Natural killer cell (primary cell): Measurements from ENCODE around the gene PIGZ. TPM values are rescaled to one million over a fixed set of nuclear protein-coding genes. Genes with fewer than 3 reads are reported as not detected.

Source experiments
- ATAC-seq, 3 donors: fragments of 150-1000 bp in 2 of 3; fragments of 200-7000 bp in 1 of 3; cut with Tn5 transposase; 1 replicate in 1 of 3; 2 replicates in 2 of 3; pipeline ENCODE4 v1.10.0; 2021; ENCODE audit warnings: mild to moderate bottlenecking in 2 of 3, moderate library complexity in 2 of 3
- DNase-seq, 2 donors: peaks; one replicate each; pipeline versions ENCODE4 v3.0.0 to v3.0.0-alpha.2; 2013 to 2021; ENCODE audit warnings: mixed read lengths in 1 of 2
- H3K27ac ChIP-seq: one replicate; pipeline ENCODE4 v1.5.1; 2013; ENCODE audit warnings: mild to moderate bottlenecking, low read length
- H3K27me3 ChIP-seq: one replicate; pipeline ENCODE4 v1.6.1; 2013; ENCODE audit warnings: low read length; ENCODE audit not compliant: control insufficient read depth, insufficient read depth
- H3K36me3 ChIP-seq: one replicate; pipeline ENCODE4 v1.6.1; 2013; ENCODE audit warnings: low read length; ENCODE audit not compliant: control insufficient read depth, insufficient read depth
- H3K4me1 ChIP-seq: one replicate; pipeline ENCODE4 v1.6.1; 2013; ENCODE audit warnings: low read length; ENCODE audit not compliant: control insufficient read depth, insufficient read depth
- H3K4me3 ChIP-seq: one replicate; pipeline ENCODE4 v1.5.1; 2013; ENCODE audit warnings: low read length
- H3K9me3 ChIP-seq: one replicate; pipeline ENCODE4 v1.6.1; 2013; ENCODE audit warnings: low read length; ENCODE audit not compliant: control insufficient read depth, insufficient read depth
- H3K27ac Mint-ChIP-seq, 2 donors: one replicate each; pipeline ENCODE4 v1.8.0; 2022; ENCODE audit warnings: mild to moderate bottlenecking in 2 of 2, mixed read lengths in 2 of 2, moderate library complexity in 1 of 2
- H3K27me3 Mint-ChIP-seq, 2 donors: one replicate each; pipeline ENCODE4 v1.8.0; 2022; ENCODE audit warnings: low read depth in 2 of 2, mixed read lengths in 2 of 2
- H3K36me3 Mint-ChIP-seq: one replicate; pipeline ENCODE4 v1.8.0; 2022; ENCODE audit warnings: mixed read lengths
- H3K4me1 Mint-ChIP-seq, 2 donors: one replicate each; pipeline ENCODE4 v1.8.0; 2022; ENCODE audit warnings: mixed read lengths in 2 of 2
- H3K4me3 Mint-ChIP-seq: one replicate; pipeline ENCODE4 v1.8.0; 2022; ENCODE audit warnings: mild to moderate bottlenecking, moderate library complexity, mixed read lengths
- H3K9me3 Mint-ChIP-seq, 2 donors: one replicate each; pipeline ENCODE4 v1.8.0; 2022; ENCODE audit warnings: mixed read lengths in 2 of 2
- CTCF ChIP-seq: fragments of 200-600 bp; IDR thresholded peaks from one replicate; pipeline ENCODE4 v1.8.0; 2022; ENCODE audit warnings: antibody characterized with exemption
- WGBS: methylation state at CpG from one replicate; pipeline ENCODE4 v1.1.7; 2013; ENCODE audit warnings: missing lambda C conversion rate; ENCODE audit not compliant: insufficient coverage; 5-methylcytosine and 5-hydroxymethylcytosine counted together
- intact Hi-C: fragments of 100-400 bp; cut with micrococcal nuclease; formaldehyde crosslinking; loops from one replicate; pipeline ENCODE4 v1.14.2; 2022
- total RNA-seq, 4 donors: library from RNA; stranded (reverse); fragments of 120-200 nt in 1 of 4; gene quantifications; one replicate each; pipeline versions ENCODE4 v1.2.3 to v1.2.4, GENCODE V29; 2013 to 2022

The PIGZ gene
- total RNA-seq, 3 donors from 2014 or later (not counting 1 experiment from before 2014, with no cell fraction given), result 2.2 to 2.3 (median 2.2) TPM

- DNase-seq (no peak), ATAC-seq (no peak)
These were observed 22.0 kb upstream of the PIGZ start for GRCh38 chr3:196990601-196991007.

GRCh38 chr3:196989721-196990262, 21.2 kb upstream of the PIGZ start:
- 91% methylated on average over 19 of the region's 19 CpGs for WGBS

More at GRCh38 chr3:196990601-196991007, 22.0 kb upstream of the PIGZ start:
- Histone ChIP-seq H3K36me3 (no peaks in the 10 kb centered on the region), H3K4me3 (no peak overlapping the region), H3K4me1 (no peaks in the 10 kb centered on the region), H3K9me3 (no peaks in the 10 kb centered on the region), H3K27ac (no peak overlapping the region), H3K27me3 (no peaks in the 10 kb centered on the region)
- Mint-ChIP-seq H3K9me3 (no peaks in the 10 kb centered on the region), H3K4me1 (no peaks in the 10 kb centered on the region), H3K27ac (no peak overlapping the region), H3K27me3 (no peaks in the 10 kb centered on the region), H3K4me3 (no peak overlapping the region), H3K36me3 (no peaks in the 10 kb centered on the region)
- WGBS, result 97% methylated on average over 10 of the region's 10 CpGs
- no peak for TF ChIP-seq CTCF
- intact Hi-C loops, result no loop called here

GRCh38 chr3:196988241-196989029, 19.8 kb upstream of the PIGZ start:
- H3K27me3 ChIP-seq, result no peaks in the 10 kb centered on the region
- H3K27me3 Mint-ChIP-seq, result peaks cover 10 to 13% of the 10 kb centered on the region in 2 donors
- H3K36me3 Mint-ChIP-seq, result no peaks in the 10 kb centered on the region
- H3K4me3 Mint-ChIP-seq, result no peak overlapping the region
- H3K4me1 ChIP-seq, result no peaks in the 10 kb centered on the region
- no peaks in the 10 kb centered on the region for H3K4me1 Mint-ChIP-seq
- H3K36me3 ChIP-seq, result no peaks in the 10 kb centered on the region
- H3K4me3 ChIP-seq, result no peak overlapping the region
- no peak overlapping the region for H3K27ac ChIP-seq
- no peaks in the 10 kb centered on the region for H3K9me3 Mint-ChIP-seq
- TF ChIP-seq CTCF, result no peak
- ATAC-seq (no peak), DNase-seq (no peak)
- intact Hi-C loops, result no loop called here
- H3K27ac Mint-ChIP-seq, result no peak overlapping the region
- no peaks in the 10 kb centered on the region for H3K9me3 ChIP-seq
- 82% methylated on average over 12 of the region's 12 CpGs for WGBS

More at GRCh38 chr3:196989721-196990262, 21.2 kb upstream of the PIGZ start:
- no peak for DNase-seq
- Histone ChIP-seq H3K4me3 (no peak overlapping the region), H3K36me3 (no peaks in the 10 kb centered on the region), H3K4me1 (no peaks in the 10 kb centered on the region), H3K27me3 (no peaks in the 10 kb centered on the region), H3K27ac (no peak overlapping the region), H3K9me3 (no peaks in the 10 kb centered on the region)
- Mint-ChIP-seq H3K36me3 (no peaks in the 10 kb centered on the region), H3K4me3 (no peak overlapping the region), H3K9me3 (no peaks in the 10 kb centered on the region), H3K27me3 (peaks cover 4% of the 10 kb centered on the region in 2 donors), H3K27ac (no peak overlapping the region), H3K4me1 (no peaks in the 10 kb centered on the region)
- intact Hi-C loops, result no loop called here
- no peak for TF ChIP-seq CTCF
- no peak for ATAC-seq
